Brain microvascular endothelial cell (primary cell): ENCODE measurements around the gene LMX1A.

Experiments used
- DNase-seq: peaks from one replicate; pipeline ENCODE4 v3.0.0-alpha.2; 2020
- H3K27ac ChIP-seq: fragments of 250-450 bp; sonication (Bioruptor Pico); 2 replicates; pipeline ENCODE4 v1.5.1; 2020; ENCODE audit warnings: mild to moderate bottlenecking, moderate library complexity
- H3K27me3 ChIP-seq: fragments of 250-450 bp; sonication (Bioruptor Pico); replicated peaks from 2 replicates; pipeline ENCODE4 v1.5.1; 2020; ENCODE audit warnings: mild to moderate bottlenecking
- H3K36me3 ChIP-seq: fragments of 250-450 bp; sonication (Bioruptor Pico); replicated peaks from 2 replicates; pipeline ENCODE4 v1.5.1; 2020; ENCODE audit warnings: mild to moderate bottlenecking
- H3K4me3 ChIP-seq: 2 replicates; pipeline ENCODE4 v1.5.1; 2011; ENCODE audit warnings: low read depth, mild to moderate bottlenecking, control low read depth, low read length, moderate library complexity
- CTCF ChIP-seq: IDR thresholded peaks from 2 replicates; pipeline ENCODE4 v1.5.1; 2011; ENCODE audit warnings: low read depth, mild to moderate bottlenecking, moderate library complexity, low read length, control low read depth, inconsistent platforms; ENCODE audit errors: missing control alignments
- in situ Hi-C: cut with HindIII; loops from 2 replicates; pipeline ENCODE4 v1.10.0; 2017; ENCODE audit warnings: low sequenced_read_pairs, low pct_ligation_motif_present

LMX1A gene

GRCh38 chr1:165228111-165228655 is 128.3 kb downstream of the LMX1A start:
- no peaks in the 10 kb centered on the region for H3K36me3 ChIP-seq
- H3K27me3 ChIP-seq: no peaks in the 10 kb centered on the region
- TF ChIP-seq CTCF: no peak
- DNase-seq: no peak
- H3K4me3 ChIP-seq: no peak overlapping the region
- in situ Hi-C loops: no loop called here
- no peak overlapping the region for H3K27ac ChIP-seq

DNA sequence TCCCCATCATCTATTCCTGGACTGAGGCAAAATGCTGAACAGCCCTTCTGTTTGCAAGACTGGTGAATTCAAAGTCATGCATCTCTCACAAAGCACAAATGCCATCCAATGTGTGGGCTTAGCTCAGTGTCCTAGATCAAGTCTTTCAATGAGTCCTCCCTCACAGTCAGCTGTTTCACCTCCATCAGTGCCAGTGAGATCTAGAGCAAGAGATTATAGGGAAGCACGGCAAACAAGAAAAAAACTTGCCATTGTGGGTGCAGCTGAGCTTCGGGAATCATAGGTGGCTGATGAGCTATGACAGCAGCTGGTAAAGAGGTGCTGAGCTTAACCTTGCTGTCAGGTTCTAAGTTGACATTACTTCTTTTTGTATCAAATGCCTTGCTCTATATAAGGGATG is 130.2 kb downstream of the LMX1A start:
- H3K27ac ChIP-seq: no peak overlapping the region
- no peak for TF ChIP-seq CTCF
- no peak for DNase-seq
- H3K36me3 ChIP-seq: no peaks in the 10 kb centered on the region
- in situ Hi-C loops: no loop called here
- no peak overlapping the region for H3K4me3 ChIP-seq
- H3K27me3 ChIP-seq: no peaks in the 10 kb centered on the region

- Histone ChIP-seq H3K36me3 (no peaks in the 10 kb centered on the region), H3K27me3 (no peaks in the 10 kb centered on the region), H3K27ac (no peak overlapping the region), H3K4me3 (no peak overlapping the region)
- in situ Hi-C loops: no loop called here
- TF ChIP-seq CTCF: no peak
- DNase-seq: no peak
These were observed 130.9 kb downstream of the LMX1A start for GRCh38 chr1:165225650-165226049.

DNA sequence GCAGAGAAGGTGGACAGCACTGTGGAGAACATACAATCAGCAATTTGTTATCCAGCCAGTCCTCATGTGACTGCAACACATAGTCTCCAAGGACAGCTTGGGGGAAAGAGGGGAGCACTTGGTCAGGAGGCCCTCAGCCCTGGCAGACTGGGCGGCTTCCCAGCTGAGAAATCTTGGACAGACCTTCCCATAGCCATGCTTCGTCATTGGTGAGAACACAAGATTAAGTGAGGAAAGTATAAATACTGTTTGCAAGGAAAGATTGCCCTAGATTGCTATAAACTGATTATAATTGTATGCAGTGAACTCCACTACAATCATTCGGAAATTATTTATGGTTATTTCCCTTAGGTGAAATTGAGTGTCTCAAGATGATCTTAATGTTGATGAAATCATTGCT is 131.5 kb downstream of the LMX1A start:
- Histone ChIP-seq H3K27me3 (no peaks in the 10 kb centered on the region), H3K4me3 (no peak overlapping the region), H3K36me3 (no peaks in the 10 kb centered on the region), H3K27ac (no peak overlapping the region)
- no peak for TF ChIP-seq CTCF
- in situ Hi-C loops: no loop called here
- no peak for DNase-seq

DNA sequence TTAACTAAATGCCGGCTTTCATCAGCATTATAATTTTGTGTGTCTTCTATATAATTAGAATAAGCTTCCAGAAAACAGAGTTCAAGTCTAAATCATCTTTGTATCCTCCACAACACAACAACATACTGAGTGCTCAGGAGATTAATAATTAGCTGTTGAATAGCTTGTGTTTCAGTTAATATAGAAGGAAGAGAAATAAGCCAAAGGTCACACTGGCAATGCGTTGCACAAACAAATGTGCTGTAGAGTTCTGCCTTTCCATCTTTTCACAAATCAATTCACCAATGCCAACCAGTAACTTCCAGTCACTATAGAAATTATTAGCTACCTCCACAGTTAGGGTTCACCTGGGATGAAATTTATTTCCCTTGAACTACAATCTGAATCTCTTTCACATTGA is 132.0 kb downstream of the LMX1A start:
- DNase-seq: no peak
- in situ Hi-C loops: no loop called here

More for the DNA sequence above, 132.0 kb downstream of the LMX1A start:
- H3K27me3 ChIP-seq: no peaks in the 10 kb centered on the region
- no peak for TF ChIP-seq CTCF
- H3K27ac ChIP-seq: no peak overlapping the region
- H3K36me3 ChIP-seq: no peaks in the 10 kb centered on the region
- H3K4me3 ChIP-seq: no peak overlapping the region
